Body of pancreas (tissue), 4 donors: ENCODE data around the gene CADM1. TPM values are rescaled to one million over a fixed set of nuclear protein-coding genes. Genes with fewer than 3 reads are reported as not detected.

Source experiments
- ATAC-seq: fragments of 150-250 bp; one replicate; pipeline ENCODE4 v1.9.1; 2016
- DNase-seq, 4 donors: peaks; one replicate each; pipeline ENCODE4 v3.0.0-alpha.2; 2019
- H3K27ac ChIP-seq, 4 donors: fragments of 200-600 bp; sonication (generic); 1 replicate in 3 of 4; 2 replicates in 1 of 4; pipeline versions ENCODE4 v1.5.1 to v1.6.1; 2016 to 2019; ENCODE audit warnings: mild to moderate bottlenecking in 1 of 4, mixed read lengths in 1 of 4, moderate library complexity in 1 of 4
- H3K27me3 ChIP-seq, 2 donors: fragments of 200-600 bp; sonication (generic); one replicate each; pipeline ENCODE4 v1.6.0; 2016; ENCODE audit warnings: mild to moderate bottlenecking in 1 of 2
- H3K36me3 ChIP-seq, 2 donors: fragments of 200-600 bp; sonication (generic); replicated peaks in 1 of 2; 2 replicates each; pipeline ENCODE4 v1.5.1; 2016; ENCODE audit warnings: low read depth in 2 of 2; ENCODE audit not compliant: insufficient read depth in 1 of 2
- H3K4me1 ChIP-seq: fragments of 200-600 bp; sonication (generic); one replicate; pipeline ENCODE4 v1.6.0; 2016
- H3K4me3 ChIP-seq, 2 donors: fragments of 200-600 bp; sonication (generic); 1 replicate in 1 of 2; 2 replicates in 1 of 2; pipeline ENCODE4 v1.5.1; 2016 to 2019
- H3K9me3 ChIP-seq, 3 donors: fragments of 200-600 bp; sonication (generic); 1 replicate in 2 of 3; 2 replicates in 1 of 3; pipeline ENCODE4 v1.5.1; 2016
- CTCF ChIP-seq, 7 experiments: fragments of 450-650 bp in 4 of 7; fragments of 200-600 bp in 3 of 7; sonication (generic) in 3 of 7; IDR thresholded peaks; one replicate each; pipeline ENCODE4 v1.5.1; 2016 to 2019; ENCODE audit warnings: antibody characterized with exemption in 7 of 7
- POLR2A ChIP-seq, 3 donors: fragments of 450-650 bp; IDR thresholded peaks; one replicate each; pipeline ENCODE4 v1.6.1; 2016; ENCODE audit warnings: antibody characterized with exemption in 3 of 3, mild to moderate bottlenecking in 2 of 3
- WGBS, 2 donors: methylation state at CpG; one replicate each; pipeline ENCODE4 v1.1.5; 2017; 5-methylcytosine and 5-hydroxymethylcytosine counted together
- intact Hi-C: fragments of 100-400 bp; cut with DNase I; formaldehyde crosslinking; loops from one replicate; pipeline ENCODE4 v1.15.1; 2023
- total RNA-seq, 2 donors: library from RNA; depleted of rRNA; stranded (reverse); fragments of >200 nt; gene quantifications; one replicate each; pipeline ENCODE4 v1.1.0, GENCODE V29; 2016

CADM1 gene
- total RNA-seq, 2 donors from 2014 or later: 12.5 to 13.7 TPM

DNA sequence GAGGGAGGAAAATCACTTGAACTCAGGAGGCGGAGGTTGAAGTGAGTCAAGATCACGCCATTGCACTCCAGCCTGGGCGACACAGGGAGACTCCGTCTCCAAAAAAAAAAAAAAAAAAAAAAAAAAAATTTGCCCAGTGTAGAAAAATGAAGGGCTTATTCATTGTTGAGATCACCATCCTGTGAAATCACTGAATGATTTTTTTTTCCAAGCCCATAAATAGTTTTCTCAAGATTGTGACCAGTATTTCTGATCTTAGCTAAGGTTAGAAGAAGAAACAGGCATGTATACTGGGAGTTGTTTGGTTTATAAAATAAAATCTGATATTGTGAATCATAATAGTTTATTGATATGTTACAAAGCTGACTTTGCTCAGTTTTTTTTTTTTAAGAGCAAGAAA, 269.4 kb downstream of the CADM1 start:
- Histone ChIP-seq H3K27ac (no peak overlapping the region), H3K4me1 (no peaks in the 10 kb centered on the region), H3K27me3 (no peaks in the 10 kb centered on the region), H3K36me3 (no peaks in the 10 kb centered on the region), H3K4me3 (no peak overlapping the region), H3K9me3 (no peaks in the 10 kb centered on the region)
- no peak for TF ChIP-seq CTCF (IDR thresholded peaks at IDR 0.05)
- TF ChIP-seq POLR2A (IDR thresholded peaks at IDR 0.05): no peak
- DNase-seq: no peak
- intact Hi-C loops: no loop called here
- WGBS, 2 donors: 88 to 97% methylated on average over 4 of the region's 4 CpGs
- ATAC-seq: no peak

DNA sequence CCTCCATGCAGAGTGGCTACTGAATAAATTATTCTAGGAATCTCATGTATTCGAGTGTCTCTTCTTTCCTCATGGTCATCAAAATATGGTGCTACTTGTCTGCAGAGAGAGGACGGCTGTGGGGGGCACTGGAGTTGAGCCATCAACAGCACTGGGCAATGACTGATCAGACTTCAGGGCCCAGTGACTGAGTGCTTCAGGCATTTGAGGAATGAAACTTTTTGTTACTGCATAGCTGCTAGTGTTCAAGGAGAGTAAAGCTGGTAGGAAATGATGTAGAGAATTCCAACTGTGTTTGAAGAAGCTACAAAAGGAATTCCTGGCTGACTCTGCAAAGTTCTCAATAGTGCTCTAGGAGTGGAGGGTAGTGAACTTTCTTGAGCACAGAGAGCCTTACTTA, 277.7 kb downstream of the CADM1 start:
- DNase-seq (no peak), ATAC-seq (no peak)
- no peaks in the 10 kb centered on the region for H3K27me3 ChIP-seq
- TF ChIP-seq POLR2A (IDR thresholded peaks at IDR 0.05): no peak
- TF ChIP-seq CTCF (IDR thresholded peaks at IDR 0.05): no peak
- H3K9me3 ChIP-seq: no peaks in the 10 kb centered on the region
- H3K27ac ChIP-seq: no peak overlapping the region
- H3K4me1 ChIP-seq: no peaks in the 10 kb centered on the region
- intact Hi-C loops: no loop called here
- WGBS, 2 donors: 41 to 53% methylated on average over 2 of the region's 2 CpGs
- no peak overlapping the region for H3K4me3 ChIP-seq
- no peaks in the 10 kb centered on the region for H3K36me3 ChIP-seq

GRCh38 chr11:115224551-115224950, 279.7 kb downstream of the CADM1 start:
- ATAC-seq (no peak), DNase-seq (no peak)
- intact Hi-C loops: no loop called here
- no peak overlapping the region for H3K4me3 ChIP-seq
- H3K4me1 ChIP-seq: no peaks in the 10 kb centered on the region
- no peaks in the 10 kb centered on the region for H3K36me3 ChIP-seq
- H3K27ac ChIP-seq: no peak overlapping the region
- no peaks in the 10 kb centered on the region for H3K27me3 ChIP-seq
- TF ChIP-seq CTCF (IDR thresholded peaks at IDR 0.05) (no peak), POLR2A (IDR thresholded peaks at IDR 0.05) (no peak)
- no peaks in the 10 kb centered on the region for H3K9me3 ChIP-seq
- 65 to 86% methylated on average over 4 of the region's 4 CpGs for WGBS, 2 donors

GRCh38 chr11:115222863-115223530, 281.2 kb downstream of the CADM1 start:
- intact Hi-C loops: no loop called here
- Histone ChIP-seq H3K4me1 (no peaks in the 10 kb centered on the region), H3K27me3 (no peaks in the 10 kb centered on the region), H3K27ac (no peak overlapping the region), H3K4me3 (no peak overlapping the region), H3K9me3 (no peaks in the 10 kb centered on the region), H3K36me3 (no peaks in the 10 kb centered on the region)
- DNase-seq (no peak), ATAC-seq (no peak)
- WGBS, 2 donors: 56 to 76% methylated on average over 5 of the region's 5 CpGs
- TF ChIP-seq CTCF (IDR thresholded peaks at IDR 0.05) (no peak), POLR2A (IDR thresholded peaks at IDR 0.05) (no peak)

DNA sequence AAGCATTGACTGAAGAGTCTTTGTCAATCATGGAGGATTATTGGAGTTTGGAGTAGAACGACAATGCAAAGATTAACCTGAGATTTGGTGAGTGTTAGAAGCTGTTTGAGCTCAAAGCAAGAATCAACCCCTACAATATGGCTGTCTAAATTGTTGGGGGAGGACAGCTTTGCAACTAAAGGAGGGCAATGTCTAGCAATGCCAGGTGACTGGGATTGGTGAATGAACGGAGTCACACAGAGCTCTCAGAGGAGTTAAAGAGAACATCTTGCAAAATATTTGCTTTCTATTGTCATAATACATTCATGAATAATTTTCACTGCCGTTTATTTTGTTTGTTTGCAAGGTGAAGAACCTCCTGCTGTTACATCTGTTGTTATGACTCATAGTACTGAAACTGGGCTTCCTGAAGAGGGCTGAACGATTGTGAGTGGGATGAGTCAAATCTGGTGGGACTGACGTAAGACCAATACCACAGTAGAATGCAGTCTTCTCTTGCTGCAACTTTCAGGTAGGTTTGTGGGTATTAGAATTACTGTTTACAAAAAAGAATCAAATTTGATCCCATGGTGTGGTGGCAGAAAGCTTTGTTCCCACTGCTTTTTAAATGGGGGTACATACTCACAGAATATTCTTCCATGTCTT, 281.9 kb downstream of the CADM1 start:
- no peak overlapping the region for H3K4me3 ChIP-seq
- H3K9me3 ChIP-seq: no peaks in the 10 kb centered on the region
- no peak overlapping the region for H3K27ac ChIP-seq
- DNase-seq (no peak), ATAC-seq (no peak)
- intact Hi-C loops: no loop called here
- 57 to 64% methylated on average over 5 of the region's 5 CpGs for WGBS, 2 donors
- TF ChIP-seq CTCF (IDR thresholded peaks at IDR 0.05) (no peak), POLR2A (IDR thresholded peaks at IDR 0.05) (no peak)
- no peaks in the 10 kb centered on the region for H3K27me3 ChIP-seq
- no peaks in the 10 kb centered on the region for H3K4me1 ChIP-seq
- no peaks in the 10 kb centered on the region for H3K36me3 ChIP-seq
